HuH-7 (cell line): ENCODE results near the gene SIMC1.
A peak's percentile ranks its signal among the peaks of the same experiment; 100 is the strongest.
"Not testable (repeated sequence)": the region's sequence is repeated elsewhere in the genome, so short reads cannot be mapped to it uniquely, and the experiment has no call there.

Experiments
- DNase-seq: peaks from one replicate; pipeline ENCODE4 v3.0.0; 2011; ENCODE audit warnings: low spot score

SIMC1 gene

GRCh38 chr5:176237971-176238644, at the start of gene SIMC1:
SIMC1 (plus strand) TSS chr5:176238424; CDS start chr5:176238509, 85 bp downstream.
- peak; percentile 21 for DNase-seq

DNA sequence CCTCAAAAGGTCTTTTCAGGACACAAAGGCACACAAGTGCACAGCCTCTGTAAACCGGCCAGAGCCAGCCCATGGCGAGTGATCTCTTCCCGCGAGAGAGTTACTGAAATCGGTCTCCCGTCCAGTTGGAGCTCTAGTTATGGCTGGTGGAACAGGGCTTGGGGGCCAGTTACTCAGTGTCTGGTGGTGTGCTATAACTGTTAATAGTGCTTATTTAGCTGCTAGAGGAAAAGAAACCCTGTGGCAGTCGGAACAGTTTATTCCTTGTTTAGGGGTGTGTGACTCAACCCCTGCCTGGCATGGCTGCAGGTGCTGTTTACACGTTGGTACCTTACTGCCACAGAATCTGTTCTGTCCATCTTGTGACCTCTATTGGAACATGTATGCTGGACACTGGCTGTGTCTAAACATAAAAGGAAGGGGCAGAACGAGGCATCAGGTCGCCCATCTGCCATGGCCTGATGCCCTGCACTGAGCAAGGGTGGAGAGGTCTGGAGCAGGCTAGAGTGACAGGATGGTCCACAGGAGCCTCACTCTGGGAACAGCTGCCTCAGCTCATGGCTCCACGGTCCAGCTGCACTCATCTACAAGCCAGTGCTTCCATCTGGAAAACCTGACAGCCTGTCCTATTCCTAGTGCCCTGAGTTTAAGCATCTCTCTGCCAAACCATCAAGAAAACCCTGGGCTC, 49.6 kb upstream of the SIMC1 start:
- DNase-seq = no peak

DNA sequence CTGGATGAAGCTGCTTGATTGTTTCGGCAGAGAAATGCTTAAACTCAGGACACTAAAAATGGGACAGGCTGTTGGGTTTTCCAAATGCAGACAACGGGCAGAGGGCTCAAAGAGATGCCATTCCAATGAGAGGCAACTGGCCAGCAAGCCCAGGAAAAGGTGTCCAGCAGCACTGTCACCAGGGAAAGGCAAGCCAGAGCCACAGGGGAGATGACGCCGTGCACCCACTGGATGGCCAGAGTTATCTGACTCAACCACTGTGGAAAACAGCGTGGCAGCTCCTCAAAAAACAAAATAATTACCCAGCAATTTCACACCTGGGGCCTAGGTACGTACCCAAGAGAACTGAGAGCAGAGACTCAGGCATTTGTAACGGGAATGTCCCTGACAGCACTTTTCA, 48.4 kb upstream of the SIMC1 start:
- no peak for DNase-seq

DNA sequence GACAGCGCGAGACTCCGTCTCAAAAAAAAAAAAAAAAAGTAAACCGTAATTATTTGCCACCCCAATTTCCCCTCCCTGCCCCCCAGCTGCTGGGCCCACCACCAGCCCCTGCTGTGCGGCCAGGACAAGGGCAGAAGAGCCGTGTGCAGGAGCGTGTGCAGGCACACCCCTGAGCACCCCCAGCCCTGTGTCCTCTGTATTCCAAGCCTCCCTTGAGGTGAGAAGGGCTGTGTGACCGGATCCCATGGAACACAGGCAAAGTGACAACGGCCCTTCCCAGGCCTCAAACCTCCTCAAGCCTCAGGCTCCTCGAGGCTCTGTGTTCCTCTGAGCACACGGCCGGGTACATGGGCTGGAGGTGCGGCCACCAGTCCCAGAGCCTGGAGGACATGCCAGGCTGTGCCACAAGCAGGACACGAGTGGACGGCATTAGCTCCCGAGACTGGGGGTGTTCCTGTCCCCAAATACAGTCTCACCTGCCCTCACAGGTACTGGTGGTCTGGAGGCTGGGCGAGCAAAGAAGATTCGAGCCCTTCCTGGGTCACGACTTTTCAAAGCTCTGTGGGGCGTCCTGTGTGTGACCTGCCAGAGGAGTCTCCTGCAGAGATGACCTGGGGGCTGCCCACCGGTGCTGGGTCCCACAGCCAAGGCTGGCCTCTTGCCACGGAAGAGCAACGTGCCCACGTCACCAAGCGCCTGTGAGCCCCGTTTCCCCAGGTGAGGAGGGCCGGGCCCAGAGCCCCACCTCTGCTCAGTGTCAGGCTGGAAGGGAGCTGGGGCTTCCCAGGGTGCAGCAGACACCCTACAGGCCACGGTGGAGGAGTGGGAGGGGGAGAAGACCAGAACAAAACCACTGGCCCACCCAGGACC, 47.1 kb upstream of the SIMC1 start:
- DNase-seq = no peak

DNA sequence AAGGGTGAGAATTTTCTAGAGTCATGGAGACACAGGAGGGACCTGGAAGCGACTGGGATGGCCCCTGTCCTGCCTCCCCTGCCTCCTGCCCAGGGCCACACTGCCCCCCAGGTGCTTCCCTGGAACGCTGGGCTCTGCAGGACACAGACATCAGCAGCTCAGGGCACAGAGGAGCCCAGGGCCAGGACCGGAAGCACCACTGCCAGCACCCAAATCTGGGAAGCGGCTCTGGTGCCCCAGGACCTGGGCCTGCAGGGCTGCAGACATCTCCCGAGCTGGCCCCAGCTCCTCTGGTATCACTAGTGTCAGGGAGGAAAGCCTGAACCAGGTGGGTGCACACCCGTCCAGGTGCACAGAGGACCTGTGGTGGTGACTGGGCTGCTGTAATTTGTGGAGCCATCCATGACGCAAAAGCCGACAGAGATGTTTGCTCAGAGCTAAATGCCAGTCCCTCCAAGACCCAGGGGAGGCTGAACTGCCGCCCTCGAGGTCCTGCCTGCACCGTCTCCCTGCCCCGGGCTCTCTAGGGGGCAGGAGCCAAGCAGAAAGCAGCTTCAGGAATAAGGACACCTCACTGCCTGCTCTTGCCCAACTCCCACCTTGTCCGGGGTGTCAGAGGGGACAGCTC, 46.0 kb upstream of the SIMC1 start:
- DNase-seq = no peak

GRCh38 chr5:176192722-176193117, 45.5 kb upstream of the SIMC1 start:
- DNase-seq = not testable (repeated sequence)

GRCh38 chr5:176193636-176194035, 44.6 kb upstream of the SIMC1 start:
- DNase-seq = not testable (repeated sequence)

GRCh38 chr5:176194238-176195083, 43.8 kb upstream of the SIMC1 start:
- not testable (repeated sequence) for DNase-seq

DNA sequence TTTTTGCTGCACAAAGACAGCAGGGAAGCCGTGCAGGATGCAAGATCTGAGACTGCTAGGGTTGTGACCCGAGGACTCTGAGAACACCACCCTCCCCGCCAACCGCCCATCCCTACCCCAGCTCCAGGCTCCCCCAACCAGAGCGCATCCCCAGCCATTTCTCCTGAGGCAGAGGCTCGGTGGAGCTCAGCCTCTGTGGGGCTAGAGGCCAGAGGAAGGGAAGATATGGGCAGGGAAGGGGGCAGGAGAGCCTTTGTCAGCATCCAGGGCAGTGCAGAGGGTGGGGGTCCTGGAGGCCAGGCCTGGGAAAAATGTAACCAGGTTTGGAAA, 43.2 kb upstream of the SIMC1 start:
- DNase-seq = not testable (repeated sequence)

DNA sequence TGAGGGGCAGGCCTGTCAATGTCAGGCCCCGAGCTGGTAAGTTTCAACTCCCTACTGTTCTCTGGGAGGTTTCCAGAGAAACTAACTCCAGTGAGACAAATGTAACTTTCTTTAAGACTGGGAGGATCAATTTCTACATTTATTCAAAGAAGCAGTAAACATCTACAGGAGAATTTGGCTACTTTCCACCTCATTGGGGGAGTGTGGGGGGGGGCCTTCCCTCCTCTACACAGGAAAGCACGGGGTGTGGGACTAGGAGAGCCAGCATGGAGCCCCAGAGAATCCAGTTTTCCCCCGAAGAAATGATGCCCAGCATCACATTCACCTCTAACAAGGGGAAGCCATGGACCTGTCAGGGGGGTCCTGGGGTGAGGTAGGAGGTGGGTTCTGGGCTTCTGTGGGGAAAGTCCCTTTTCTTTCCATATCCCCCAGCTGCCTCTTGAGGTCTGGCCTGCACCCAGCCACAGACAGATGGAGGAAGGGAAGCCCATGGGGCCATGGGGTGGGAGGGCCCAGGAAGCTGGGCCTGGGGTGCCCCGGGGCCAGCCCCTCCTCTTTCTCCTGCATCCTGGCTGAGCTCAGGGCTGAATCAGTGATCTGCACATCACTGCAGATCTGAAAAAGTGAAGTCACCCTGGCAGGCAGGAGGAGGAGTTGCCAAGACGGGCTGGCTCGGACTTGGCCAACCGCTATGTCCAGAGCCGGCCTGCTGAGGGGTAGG, 42.6 kb upstream of the SIMC1 start:
- DNase-seq = not testable (repeated sequence)

GRCh38 chr5:176196781-176197180, 41.4 kb upstream of the SIMC1 start:
- DNase-seq = not testable (repeated sequence)

DNA sequence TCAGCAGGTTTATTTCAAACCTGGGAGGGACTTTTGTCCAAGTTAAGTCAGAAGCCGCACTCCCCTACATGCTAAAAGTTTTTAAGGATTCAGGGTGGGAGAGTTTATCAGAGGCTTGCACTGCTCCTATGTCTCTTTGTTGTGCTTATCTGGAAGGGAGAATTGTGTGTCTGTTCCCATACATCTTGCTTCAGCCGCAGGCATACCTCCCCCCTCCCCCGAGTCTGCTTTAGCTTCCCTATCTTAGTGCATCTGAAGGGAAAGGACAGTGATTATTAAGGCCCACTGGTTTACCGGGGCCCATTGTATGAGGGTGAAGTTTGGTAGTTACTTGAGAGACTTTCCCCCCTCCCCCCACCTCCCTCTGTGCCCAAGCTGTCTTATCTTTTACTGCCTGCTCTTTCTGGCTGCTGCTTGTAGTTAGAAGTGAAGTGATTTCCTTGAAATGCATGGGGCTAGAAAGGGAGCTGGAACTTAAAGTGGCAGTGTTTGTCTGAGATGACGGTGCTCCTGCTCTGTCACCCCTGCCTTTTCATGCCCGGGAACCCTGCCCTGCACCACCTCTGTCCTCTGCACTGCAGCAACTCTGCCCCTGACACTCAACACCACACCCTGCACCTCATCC, 40.9 kb upstream of the SIMC1 start:
- not testable (repeated sequence) for DNase-seq

- DNase-seq = not testable (repeated sequence)
These were observed 39.9 kb upstream of the SIMC1 start for GRCh38 chr5:176198299-176198698.

DNA sequence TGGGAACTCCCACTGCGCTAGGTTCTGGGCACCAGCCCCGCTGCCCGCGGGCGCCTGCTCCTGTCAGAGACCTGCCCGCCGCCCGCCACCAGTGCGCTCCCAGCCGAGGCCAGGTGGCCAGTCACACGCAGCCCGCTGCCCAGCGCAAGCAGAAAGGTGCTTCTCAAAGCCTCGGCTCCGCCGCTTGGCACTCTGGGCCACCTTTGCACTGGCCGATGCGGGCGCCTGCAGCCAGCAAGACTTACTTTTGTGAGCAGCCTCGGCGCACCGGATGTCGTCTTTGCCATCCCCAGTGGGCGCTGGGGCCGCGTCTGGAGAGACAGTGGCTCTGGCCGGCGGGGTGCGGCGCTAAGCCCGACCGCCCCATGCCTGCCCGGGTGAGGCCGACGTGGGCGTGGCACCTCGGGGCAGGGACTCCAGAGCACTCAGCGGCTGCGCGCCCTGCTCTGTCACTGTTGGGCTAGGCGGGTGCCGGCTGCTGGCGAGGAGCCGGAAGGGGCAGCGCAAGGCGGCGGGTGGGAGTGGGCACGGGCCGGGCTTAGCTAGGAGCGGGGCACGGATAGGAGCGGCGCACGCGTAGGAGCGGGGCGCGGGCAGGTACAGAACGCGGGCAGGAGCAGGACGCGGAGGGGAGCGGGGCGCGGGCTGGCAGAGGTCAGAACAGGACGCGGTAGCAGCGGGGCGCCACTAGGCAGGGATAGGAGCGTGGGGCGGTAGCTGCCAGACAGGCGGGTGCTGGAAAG, 39.1 kb upstream of the SIMC1 start:
- not testable (repeated sequence) for DNase-seq

DNA sequence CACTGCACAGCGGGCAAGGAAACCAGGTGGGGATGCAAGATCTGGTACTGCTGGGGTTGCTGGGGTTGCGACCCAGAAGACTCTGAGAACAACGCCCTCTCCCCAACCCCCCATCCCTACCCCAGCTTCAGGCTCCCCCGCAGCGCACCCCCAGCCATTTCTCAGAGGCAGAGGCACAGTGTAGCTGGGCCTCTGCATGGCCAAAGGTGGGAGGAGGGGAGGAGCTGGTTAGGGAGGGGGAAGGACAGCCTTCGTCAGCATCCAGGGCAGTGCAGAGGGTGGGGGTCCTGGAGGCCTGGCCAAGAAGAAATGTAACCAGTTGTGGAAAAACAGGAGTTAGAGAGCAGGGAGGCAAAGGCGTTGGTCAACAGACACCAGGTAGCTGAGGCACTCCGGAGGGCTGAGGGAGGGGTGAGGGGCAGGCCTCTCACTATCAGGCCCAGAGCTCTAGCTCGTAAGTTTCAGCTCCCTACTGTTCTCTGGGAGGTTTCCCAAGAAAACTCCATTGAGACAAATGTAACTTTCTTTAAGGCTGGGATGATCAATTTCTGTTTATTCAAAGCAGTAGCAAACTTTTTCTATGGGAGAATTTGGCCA, 38.3 kb upstream of the SIMC1 start:
- not testable (repeated sequence) for DNase-seq

GRCh38 chr5:176201811-176202210, 36.4 kb upstream of the SIMC1 start:
- DNase-seq = no peak

GRCh38 chr5:176203086-176203485, 35.1 kb upstream of the SIMC1 start:
- DNase-seq = no peak

DNA sequence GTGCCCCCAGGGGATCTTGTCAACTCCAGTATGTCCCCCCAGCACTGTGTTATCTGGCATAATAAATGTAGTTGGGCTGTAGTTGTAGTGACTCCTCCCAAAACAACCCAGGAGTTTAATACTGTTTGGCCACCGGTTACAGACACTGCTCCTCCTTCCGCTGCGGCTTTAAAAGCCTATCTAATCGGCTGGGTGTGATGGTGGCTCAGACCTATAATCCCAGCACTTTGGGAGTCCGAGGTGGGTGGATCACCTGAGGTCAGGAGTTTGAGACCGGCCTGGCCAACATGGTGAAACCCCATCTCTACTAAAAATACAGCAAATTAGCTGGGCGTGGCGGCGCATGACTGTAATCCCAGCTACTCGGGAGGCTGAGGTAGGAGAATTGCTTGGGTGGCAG, 34.7 kb upstream of the SIMC1 start:
- not testable (repeated sequence) for DNase-seq

- not testable (repeated sequence) for DNase-seq
These were observed 23.7 kb upstream of the SIMC1 start for GRCh38 chr5:176214466-176215021.
